Neural cell (in vitro differentiated cells): Measurements from ENCODE around the gene TLE3. TPM values are rescaled to one million over a fixed set of nuclear protein-coding genes. Genes with fewer than 3 reads are reported as not detected.

ENCODE experiments used
- H2AFZ ChIP-seq: fragments of 200-600, 300-800 bp; sonication (generic), shearing (Covaris generic); 2 replicates; pipeline ENCODE4 v1.6.0; 2014; ENCODE audit warnings: low read depth, mild to moderate bottlenecking, antibody characterized with exemption, low read length, moderate library complexity
- H3F3A ChIP-seq: fragments of 200-600 bp; shearing (Covaris generic); 2 replicates; pipeline ENCODE4 v1.6.1; 2016; ENCODE audit warnings: mild to moderate bottlenecking, moderate library complexity, mixed read lengths, antibody characterized with exemption, low read length; ENCODE audit not compliant: insufficient read depth, poor library complexity, severe bottlenecking
- H3K27ac ChIP-seq: fragments of 200-600, 300-800 bp; sonication (generic), shearing (Covaris generic); 2 replicates; pipeline ENCODE4 v1.5.1; 2014; ENCODE audit warnings: mild to moderate bottlenecking, low read length, moderate library complexity
- H3K27me3 ChIP-seq: fragments of 300-800, 200-600 bp; sonication (generic), shearing (Covaris generic); 2 replicates; pipeline ENCODE4 v1.6.0; 2014; ENCODE audit warnings: mild to moderate bottlenecking, low read depth, low read length, moderate library complexity; ENCODE audit not compliant: insufficient read depth
- H3K36me3 ChIP-seq: fragments of 300-800, 200-600 bp; sonication (generic), shearing (Covaris generic); 2 replicates; pipeline ENCODE4 v1.5.1; 2014; ENCODE audit warnings: mild to moderate bottlenecking, antibody characterized with exemption, low read length, moderate library complexity; ENCODE audit not compliant: insufficient read depth
- H3K4me2 ChIP-seq: fragments of 300-800, 200-600 bp; sonication (generic), shearing (Covaris generic); 2 replicates; pipeline ENCODE4 v1.6.0; 2014; ENCODE audit warnings: mild to moderate bottlenecking, low read length
- H3K4me3 ChIP-seq: fragments of 300-800, 200-600 bp; sonication (generic), shearing (Covaris generic); 2 replicates; pipeline ENCODE4 v1.5.1; 2014; ENCODE audit warnings: mild to moderate bottlenecking, low read length, moderate library complexity
- H3K79me2 ChIP-seq: fragments of 200-600 bp; shearing (Covaris generic); replicated peaks from 2 replicates; pipeline ENCODE4 v1.6.0; 2014; ENCODE audit warnings: mild to moderate bottlenecking, low read length, moderate library complexity; ENCODE audit not compliant: insufficient read depth
- H3K9ac ChIP-seq: fragments of 300-800, 200-600 bp; sonication (generic), shearing (Covaris generic); 2 replicates; pipeline ENCODE4 v1.6.1; 2016; ENCODE audit warnings: mild to moderate bottlenecking, low read length, mixed read lengths
- H3K9me2 ChIP-seq: fragments of 200-600 bp; shearing (Covaris generic); 2 replicates; pipeline ENCODE4 v1.6.1; 2016; ENCODE audit warnings: mild to moderate bottlenecking, low read length, mixed read lengths; ENCODE audit not compliant: insufficient read depth
- H3K9me3 ChIP-seq: fragments of 200-600, 300-800 bp; sonication (generic), shearing (Covaris generic); 2 replicates; pipeline ENCODE4 v1.6.1; 2016; ENCODE audit warnings: mild to moderate bottlenecking, mixed run types, low read length, moderate library complexity, mixed read lengths
- H4K20me1 ChIP-seq: fragments of 200-600 bp; shearing (Covaris generic); 2 replicates; pipeline ENCODE4 v1.6.1; 2016; ENCODE audit warnings: mild to moderate bottlenecking, mixed run types; ENCODE audit not compliant: insufficient read depth
- CTCF ChIP-seq: fragments of 450-650 bp; IDR thresholded peaks from 2 replicates; pipeline ENCODE4 v1.5.1; 2014; ENCODE audit warnings: antibody characterized with exemption, mild to moderate bottlenecking, moderate library complexity; ENCODE audit not compliant: poor library complexity, severe bottlenecking
- EP300 ChIP-seq: fragments of 450-650 bp; conservative IDR thresholded peaks from 2 replicates; pipeline ENCODE4 v1.6.1; 2014; ENCODE audit warnings: antibody characterized with exemption, mild to moderate bottlenecking, moderate library complexity; ENCODE audit not compliant: poor library complexity, severe bottlenecking
- EZH2 ChIP-seq: fragments of 200-600, 300-800 bp; shearing (Covaris generic), sonication (generic); IDR thresholded peaks from 2 replicates; pipeline ENCODE4 v1.6.1; 2014; ENCODE audit warnings: antibody characterized with exemption, low read length, borderline replicate concordance, mild to moderate bottlenecking; ENCODE audit not compliant: insufficient read depth, poor library complexity, severe bottlenecking
- MXI1 ChIP-seq: fragments of 450-650 bp; conservative IDR thresholded peaks from 2 replicates; pipeline ENCODE4 v1.6.1; 2014; ENCODE audit warnings: antibody characterized with exemption, mild to moderate bottlenecking; ENCODE audit not compliant: poor library complexity, severe bottlenecking
- POLR2AphosphoS5 ChIP-seq: IDR thresholded peaks from 2 replicates; pipeline ENCODE4 v1.6.1; 2012
- RAD21 ChIP-seq: fragments of 450-650 bp; conservative IDR thresholded peaks from 2 replicates; pipeline ENCODE4 v1.6.1; 2014; ENCODE audit warnings: antibody characterized with exemption, mild to moderate bottlenecking, moderate library complexity
- REST ChIP-seq: IDR thresholded peaks from 2 replicates; pipeline ENCODE4 v1.6.1; 2012; ENCODE audit warnings: borderline replicate concordance
- SMC3 ChIP-seq: fragments of 450-650 bp; conservative IDR thresholded peaks from 2 replicates; pipeline ENCODE4 v1.6.1; 2014; ENCODE audit warnings: antibody characterized with exemption, mild to moderate bottlenecking, moderate library complexity; ENCODE audit not compliant: poor library complexity
- TAF1 ChIP-seq: IDR thresholded peaks from 2 replicates; pipeline ENCODE4 v1.6.1; 2012; ENCODE audit warnings: low read depth
- polyA plus RNA-seq: library from polyadenylated mRNA; depleted of rRNA; stranded (reverse); fragments of >200 nt; gene quantifications from 2 replicates; pipeline ENCODE4 v1.2.3, GENCODE V29; 2014

Gene TLE3
- polyA plus RNA-seq, 1 donor from 2014 or later = 27.6 TPM

GRCh38 chr15:70111203-70112073 is 13.7 kb upstream of the TLE3 start:
- Histone ChIP-seq H3K27ac (peak overlapping the region; percentile 2), H4K20me1 (no peaks in the 10 kb centered on the region), H3K79me2 (no peaks in the 10 kb centered on the region), H3K27me3 (peaks cover 17% of the 10 kb centered on the region), H3K9ac (peak overlapping the region; percentile 41), H3K9me2 (no peaks in the 10 kb centered on the region), H3F3A (no peaks in the 10 kb centered on the region), H3K9me3 (no peaks in the 10 kb centered on the region), H2AFZ (no peak overlapping the region), H3K4me3 (peak overlapping the region; percentile 40), H3K4me2 (no peak overlapping the region), H3K36me3 (no peaks in the 10 kb centered on the region)
- TF ChIP-seq SMC3 = no peak
- no peak for TF ChIP-seq TAF1
- no peak for TF ChIP-seq REST
- TF ChIP-seq EZH2 = no peak
- TF ChIP-seq MXI1 = no peak
- no peak for TF ChIP-seq POLR2AphosphoS5

- Histone ChIP-seq H3K4me2 (no peak overlapping the region), H3K9me2 (no peaks in the 10 kb centered on the region), H3K36me3 (no peaks in the 10 kb centered on the region), H2AFZ (no peak overlapping the region), H3K4me3 (no peak overlapping the region), H3K9me3 (no peaks in the 10 kb centered on the region), H3K27ac (no peak overlapping the region), H3K79me2 (no peaks in the 10 kb centered on the region), H3K9ac (no peak overlapping the region), H4K20me1 (no peaks in the 10 kb centered on the region), H3F3A (no peaks in the 10 kb centered on the region), H3K27me3 (peaks cover 23% of the 10 kb centered on the region)
- TF ChIP-seq RAD21 (no peak), EZH2 (no peak)
Observed at GRCh38 chr15:70109978-70110377, 12.3 kb upstream of the TLE3 start.

GRCh38 chr15:70109531-70109930 is 11.8 kb upstream of the TLE3 start:
- H3K79me2 ChIP-seq = no peaks in the 10 kb centered on the region

More at GRCh38 chr15:70109531-70109930, 11.8 kb upstream of the TLE3 start:
- Histone ChIP-seq H3K27ac (no peak overlapping the region), H4K20me1 (no peaks in the 10 kb centered on the region), H3K27me3 (peaks cover 23% of the 10 kb centered on the region), H3K9me2 (no peaks in the 10 kb centered on the region), H2AFZ (no peak overlapping the region), H3F3A (no peaks in the 10 kb centered on the region), H3K4me2 (no peak overlapping the region), H3K4me3 (no peak overlapping the region), H3K9me3 (no peaks in the 10 kb centered on the region), H3K9ac (no peak overlapping the region), H3K36me3 (no peaks in the 10 kb centered on the region)
- TF ChIP-seq REST (no peak), RAD21 (no peak), CTCF (no peak), EZH2 (no peak), EP300 (no peak), SMC3 (no peak), POLR2AphosphoS5 (no peak), MXI1 (no peak), TAF1 (no peak)
